Liver (tissue), 4 donors: ENCODE data around the gene MXD3. TPM values are rescaled to one million over a fixed set of nuclear protein-coding genes. Genes with fewer than 3 reads are reported as not detected.

Experiments
- polyA plus RNA-seq, 2 donors: library from polyadenylated mRNA; stranded (reverse) in 1 of 2; unstranded in 1 of 2; fragments of 200-250 nt in 1 of 2; fragments of >200 nt in 1 of 2; fragmentation: Nextera tagmentation in 1 of 2; extraction: Ambion mirVana in 1 of 2; gene quantifications; one replicate each; pipeline versions ENCODE4 v1.2.1 to v1.2.3, GENCODE V29; 2013 to 2015
- total RNA-seq, 2 donors: library from RNA; depleted of rRNA; stranded (reverse); fragments of >200 nt; gene quantifications; one replicate each; pipeline ENCODE4 v1.2.3, GENCODE V29; 2014
- donor health status: healthy.
- donor health status: healthy.
- donor health status: healthy.

The MXD3 gene
- total and polyA plus RNA-seq, 4 donors, result 1.9 to 36.8 (median 7.0) TPM

Other genes starting within 250 kb of the MXD3 start
- gene FGFR4, start 225.0 kb downstream of the MXD3 start, total RNA-seq, result 10 to 100 TPM; 64.4 to 72.6 TPM
- 10 to 100 TPM; 42.3 to 48.1 TPM for gene FGFR4, start 225.0 kb downstream of the MXD3 start, polyA plus RNA-seq
- gene NSD1, start 178.1 kb downstream of the MXD3 start, total RNA-seq, result 10 to 100 TPM; 25.8 to 34.1 TPM
- 10 to 100 TPM in 1 of 2 donors, 1 to 10 TPM in 1; 5.3 to 12.8 TPM for gene NSD1, start 178.1 kb downstream of the MXD3 start, polyA plus RNA-seq
- gene RAB24, start 8.2 kb downstream of the MXD3 start, total RNA-seq, result 10 to 100 TPM in 1 of 2 donors, 1 to 10 TPM in 1; 8.5 to 10.3 TPM
- 10 to 100 TPM; 13.8 to 19.0 TPM for gene RAB24, start 8.2 kb downstream of the MXD3 start, polyA plus RNA-seq
- 10 to 100 TPM; 47.9 to 58.4 TPM for gene PRELID1, start 8.1 kb downstream of the MXD3 start, total RNA-seq
- 100 to 1,000 TPM; 112 to 200 TPM for gene PRELID1, start 8.1 kb downstream of the MXD3 start, polyA plus RNA-seq
- 100 to 1,000 TPM; 279 to 478 TPM for gene LMAN2, start 39.8 kb upstream of the MXD3 start, total RNA-seq
- gene LMAN2, start 39.8 kb upstream of the MXD3 start, polyA plus RNA-seq, result 100 to 1,000 TPM; 243 to 449 TPM
- gene RGS14, start 46.0 kb upstream of the MXD3 start, total RNA-seq, result 10 to 100 TPM; 10.2 to 53.8 TPM
- gene RGS14, start 46.0 kb upstream of the MXD3 start, polyA plus RNA-seq, result 10 to 100 TPM; 30.7 to 35.8 TPM
- gene SLC34A1, start 72.5 kb upstream of the MXD3 start, total RNA-seq, result 1 to 10 TPM in 1 of 2 donors, under 1 TPM in 1; 0.23 to 1.0 TPM
- under 1 TPM; 0.33 to 0.60 TPM for gene SLC34A1, start 72.5 kb upstream of the MXD3 start, polyA plus RNA-seq
- gene PFN3, start 88.8 kb upstream of the MXD3 start, total RNA-seq, result not detected
- gene PFN3, start 88.8 kb upstream of the MXD3 start, polyA plus RNA-seq, result not detected
- gene F12, start 97.7 kb upstream of the MXD3 start, total RNA-seq, result 100 to 1,000 TPM in 1 of 2 donors, 10 to 100 TPM in 1; 27.7 to 256 TPM
- 100 to 1,000 TPM; 294 to 328 TPM for gene F12, start 97.7 kb upstream of the MXD3 start, polyA plus RNA-seq
- 10 to 100 TPM; 15.2 to 24.0 TPM for gene GRK6, start 114.8 kb upstream of the MXD3 start, total RNA-seq
- gene GRK6, start 114.8 kb upstream of the MXD3 start, polyA plus RNA-seq, result 1 to 10 TPM; 3.1 to 6.4 TPM
- under 1 TPM; 0.17 to 0.37 TPM for gene PRR7, start 134.9 kb upstream of the MXD3 start, total RNA-seq
- gene PRR7, start 134.9 kb upstream of the MXD3 start, polyA plus RNA-seq, result 1 to 10 TPM in 1 of 2 donors, under 1 TPM in 1; 0.60 to 1.4 TPM
- 1 to 10 TPM; 2.3 to 4.9 TPM for gene DBN1, start 161.7 kb upstream of the MXD3 start, total RNA-seq
- gene DBN1, start 161.7 kb upstream of the MXD3 start, polyA plus RNA-seq, result 1 to 10 TPM; 1.5 to 1.8 TPM
- 10 to 100 TPM in 1 of 2 donors, 1 to 10 TPM in 1; 7.0 to 36.0 TPM for gene PDLIM7, start 185.7 kb upstream of the MXD3 start, total RNA-seq
- 1 to 10 TPM; 5.5 to 10.0 TPM for gene PDLIM7, start 185.7 kb upstream of the MXD3 start, polyA plus RNA-seq
- 10 to 100 TPM; 10.2 to 19.2 TPM for gene DOK3, start 197.9 kb upstream of the MXD3 start, total RNA-seq
- 1 to 10 TPM; 1.7 to 2.9 TPM for gene DOK3, start 197.9 kb upstream of the MXD3 start, polyA plus RNA-seq
- gene DDX41, start 205.1 kb upstream of the MXD3 start, total RNA-seq, result 10 to 100 TPM; 42.4 to 58.5 TPM
- gene DDX41, start 205.1 kb upstream of the MXD3 start, polyA plus RNA-seq, result 10 to 100 TPM; 20.4 to 48.7 TPM
- gene FAM193B, start 242.7 kb upstream of the MXD3 start, total RNA-seq, result 10 to 100 TPM; 14.3 to 31.8 TPM
- gene FAM193B, start 242.7 kb upstream of the MXD3 start, polyA plus RNA-seq, result 10 to 100 TPM; 15.5 to 16.2 TPM